ENCODE results near the gene CDH4.

- TF ChIP-seq, protein P1, sequence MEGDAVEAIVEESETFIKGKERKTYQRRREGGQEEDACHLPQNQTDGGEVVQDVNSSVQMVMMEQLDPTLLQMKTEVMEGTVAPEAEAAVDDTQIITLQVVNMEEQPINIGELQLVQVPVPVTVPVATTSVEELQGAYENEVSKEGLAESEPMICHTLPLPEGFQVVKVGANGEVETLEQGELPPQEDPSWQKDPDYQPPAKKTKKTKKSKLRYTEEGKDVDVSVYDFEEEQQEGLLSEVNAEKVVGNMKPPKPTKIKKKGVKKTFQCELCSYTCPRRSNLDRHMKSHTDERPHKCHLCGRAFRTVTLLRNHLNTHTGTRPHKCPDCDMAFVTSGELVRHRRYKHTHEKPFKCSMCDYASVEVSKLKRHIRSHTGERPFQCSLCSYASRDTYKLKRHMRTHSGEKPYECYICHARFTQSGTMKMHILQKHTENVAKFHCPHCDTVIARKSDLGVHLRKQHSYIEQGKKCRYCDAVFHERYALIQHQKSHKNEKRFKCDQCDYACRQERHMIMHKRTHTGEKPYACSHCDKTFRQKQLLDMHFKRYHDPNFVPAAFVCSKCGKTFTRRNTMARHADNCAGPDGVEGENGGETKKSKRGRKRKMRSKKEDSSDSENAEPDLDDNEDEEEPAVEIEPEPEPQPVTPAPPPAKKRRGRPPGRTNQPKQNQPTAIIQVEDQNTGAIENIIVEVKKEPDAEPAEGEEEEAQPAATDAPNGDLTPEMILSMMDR (IDR thresholded peaks at IDR 0.05): no peak
- TF ChIP-seq EZH2 (IDR thresholded peaks at IDR 0.05) (no peak), EZH2phosphoT487 (IDR thresholded peaks at IDR 0.05) (no peak)
Observed at GRCh38 chr20:61785567-61785816, 533.4 kb downstream of the CDH4 start.

Data from neural progenitor cell (in vitro differentiated cells).